ENCODE measurements around the gene OSBPL9. TPM values are rescaled to one million over a fixed set of nuclear protein-coding genes. Genes with fewer than 3 reads are reported as not detected.

The OSBPL9 gene
- total and polyA plus RNA-seq, 9 of the 15 experiments (the other 6 are each of a cell fraction or from before 2014, with no cell fraction given): 43.9 to 217 (median 170) TPM

- TF ChIP-seq NUFIP1 (IDR thresholded peaks at IDR 0.05; ENCODE audit: partially characterized antibody) (no peak), TCF7L2 (IDR thresholded peaks at IDR 0.05; ENCODE audit: low read depth, low read length) (no peak), ARID3A (IDR thresholded peaks at IDR 0.05; ENCODE audit: borderline replicate concordance, low read depth, low read length) (no peak), POLR2A (conservative IDR thresholded peaks at IDR 0.05) (peak; percentile 78; the same call in 1 of the 2 replicates), NCOA1 (IDR thresholded peaks at IDR 0.05; ENCODE audit: low read depth) (0 out of 2 replicates have a peak, but pooled peaks have one; percentile 33), RBM15 (IDR thresholded peaks at IDR 0.05; ENCODE audit: insufficient read depth, low read length) (no peak), NFRKB (IDR thresholded peaks at IDR 0.05; ENCODE audit: low read depth) (0 out of 2 replicates have a peak, but pooled peaks have one; percentile 50), GATAD2A (IDR thresholded peaks at IDR 0.05) (peak; percentile 40), EP400 (IDR thresholded peaks at IDR 0.05) (peak; percentile 71; the same call in 1 of the 2 replicates), POLR2AphosphoS5 (IDR thresholded peaks at IDR 0.05; ENCODE audit: control insufficient read depth, insufficient read depth, low read depth, low read length) (peak; percentile 58), FOXA3 (CRISPR knock-in tag; conservative IDR thresholded peaks at IDR 0.05 in 1 of 2, IDR thresholded peaks at IDR 0.05 in 1 of 2) (no peak), RFX7 (CRISPR knock-in tag; IDR thresholded peaks at IDR 0.05) (peak; percentile 77; the same call in 1 of the 2 replicates), RBM22 (IDR thresholded peaks at IDR 0.05; ENCODE audit: low read depth, low read length, poor library complexity, severe bottlenecking) (peak; percentile 91), HDAC3 (IDR thresholded peaks at IDR 0.05; ENCODE audit: borderline replicate concordance, partially characterized antibody) (no peak), ZFP30 (CRISPR knock-in tag; IDR thresholded peaks at IDR 0.05; ENCODE audit: borderline replicate concordance) (no peak), PHF21A (IDR thresholded peaks at IDR 0.05; ENCODE audit: borderline replicate concordance, low read depth) (peak; percentile 21; the same call in 1 of the 2 replicates), ZNF57 (CRISPR knock-in tag; IDR thresholded peaks at IDR 0.05) (peak; percentile 65; the same call in 1 of the 2 replicates), ZSCAN29 (IDR thresholded peaks at IDR 0.05) (no peak), VEZF1 (CRISPR knock-in tag; IDR thresholded peaks at IDR 0.05) (peak; percentile 85)
- TF ChIP-seq, protein P1, sequence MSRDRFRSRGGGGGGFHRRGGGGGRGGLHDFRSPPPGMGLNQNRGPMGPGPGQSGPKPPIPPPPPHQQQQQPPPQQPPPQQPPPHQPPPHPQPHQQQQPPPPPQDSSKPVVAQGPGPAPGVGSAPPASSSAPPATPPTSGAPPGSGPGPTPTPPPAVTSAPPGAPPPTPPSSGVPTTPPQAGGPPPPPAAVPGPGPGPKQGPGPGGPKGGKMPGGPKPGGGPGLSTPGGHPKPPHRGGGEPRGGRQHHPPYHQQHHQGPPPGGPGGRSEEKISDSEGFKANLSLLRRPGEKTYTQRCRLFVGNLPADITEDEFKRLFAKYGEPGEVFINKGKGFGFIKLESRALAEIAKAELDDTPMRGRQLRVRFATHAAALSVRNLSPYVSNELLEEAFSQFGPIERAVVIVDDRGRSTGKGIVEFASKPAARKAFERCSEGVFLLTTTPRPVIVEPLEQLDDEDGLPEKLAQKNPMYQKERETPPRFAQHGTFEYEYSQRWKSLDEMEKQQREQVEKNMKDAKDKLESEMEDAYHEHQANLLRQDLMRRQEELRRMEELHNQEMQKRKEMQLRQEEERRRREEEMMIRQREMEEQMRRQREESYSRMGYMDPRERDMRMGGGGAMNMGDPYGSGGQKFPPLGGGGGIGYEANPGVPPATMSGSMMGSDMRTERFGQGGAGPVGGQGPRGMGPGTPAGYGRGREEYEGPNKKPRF (IDR thresholded peaks at IDR 0.05; ENCODE audit: low read depth, low read length): no peak
- TF ChIP-seq, protein P2, sequence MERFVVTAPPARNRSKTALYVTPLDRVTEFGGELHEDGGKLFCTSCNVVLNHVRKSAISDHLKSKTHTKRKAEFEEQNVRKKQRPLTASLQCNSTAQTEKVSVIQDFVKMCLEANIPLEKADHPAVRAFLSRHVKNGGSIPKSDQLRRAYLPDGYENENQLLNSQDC (CRISPR knock-in tag; IDR thresholded peaks at IDR 0.05): 0 out of 2 replicates have a peak, but pooled peaks have one; percentile 80
- TF ChIP-seq, protein P3, sequence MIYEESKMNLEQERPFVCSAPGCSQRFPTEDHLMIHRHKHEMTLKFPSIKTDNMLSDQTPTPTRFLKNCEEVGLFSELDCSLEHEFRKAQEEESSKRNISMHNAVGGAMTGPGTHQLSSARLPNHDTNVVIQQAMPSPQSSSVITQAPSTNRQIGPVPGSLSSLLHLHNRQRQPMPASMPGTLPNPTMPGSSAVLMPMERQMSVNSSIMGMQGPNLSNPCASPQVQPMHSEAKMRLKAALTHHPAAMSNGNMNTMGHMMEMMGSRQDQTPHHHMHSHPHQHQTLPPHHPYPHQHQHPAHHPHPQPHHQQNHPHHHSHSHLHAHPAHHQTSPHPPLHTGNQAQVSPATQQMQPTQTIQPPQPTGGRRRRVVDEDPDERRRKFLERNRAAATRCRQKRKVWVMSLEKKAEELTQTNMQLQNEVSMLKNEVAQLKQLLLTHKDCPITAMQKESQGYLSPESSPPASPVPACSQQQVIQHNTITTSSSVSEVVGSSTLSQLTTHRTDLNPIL (CRISPR knock-in tag; IDR thresholded peaks at IDR 0.05): no peak
Observed at GRCh38 chr1:51729824-51730301, 113.0 kb downstream of the OSBPL9 start (continued).
